Effector CD4-positive, alpha-beta T cell (primary cell): ENCODE measurements around the gene PRPH.
A peak's percentile ranks its signal among the peaks of the same experiment; 100 is the strongest.
"Not testable (repeated sequence)": the region's sequence is repeated elsewhere in the genome, so short reads cannot be mapped to it uniquely, and the experiment has no call there.

Experiments
- DNase-seq: peaks from one replicate; pipeline ENCODE4 v3.0.0-alpha.2; 2020

PRPH gene

GRCh38 chr12:49276304-49277290 is 18.4 kb upstream of the PRPH start:
- no peak for DNase-seq

GRCh38 chr12:49277466-49277865 is 17.5 kb upstream of the PRPH start:
- DNase-seq, result no peak

DNA sequence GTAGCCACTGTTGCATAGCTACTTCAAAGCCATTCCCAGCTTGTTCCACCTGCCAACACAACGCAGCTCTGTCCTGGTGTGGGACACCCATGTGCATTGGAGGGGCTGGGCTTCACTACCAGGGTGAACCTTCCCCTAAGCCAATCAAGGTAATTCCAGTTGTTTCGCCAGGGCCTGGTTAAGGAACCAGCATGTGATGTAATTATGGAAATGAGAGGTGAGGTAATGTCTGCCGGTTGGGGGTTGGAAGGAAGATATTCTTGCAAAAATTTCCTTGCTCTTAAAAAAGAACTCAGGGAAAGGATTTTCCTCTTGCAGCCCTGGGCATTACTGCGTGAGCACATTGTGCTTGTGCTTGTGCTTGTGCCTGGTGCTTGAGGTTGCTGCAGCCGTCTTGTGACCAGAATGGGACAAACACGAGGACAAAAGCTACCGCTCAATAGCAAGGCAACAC is 15.2 kb upstream of the PRPH start:
- DNase-seq, result no peak

DNA sequence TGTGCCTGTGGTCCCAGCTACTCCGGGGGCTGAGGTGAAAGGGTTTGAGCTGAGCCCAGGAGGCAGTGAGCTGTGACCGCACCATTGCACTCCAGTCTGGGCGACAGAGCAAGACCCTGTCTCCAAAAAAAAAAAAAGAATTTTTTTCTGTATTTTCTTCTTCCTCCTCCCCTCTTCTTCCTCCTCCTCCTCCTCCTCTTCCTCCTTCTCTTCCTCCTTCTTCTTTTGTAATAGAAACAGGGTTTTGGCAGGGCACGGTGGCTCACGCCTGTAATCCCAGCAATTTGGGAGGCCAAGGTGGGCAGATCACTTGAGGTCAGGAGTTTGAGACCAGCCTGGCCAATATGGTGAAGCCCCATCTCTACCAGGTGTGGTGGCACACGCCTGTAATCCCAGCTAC is 14.4 kb upstream of the PRPH start:
- DNase-seq, result not testable (repeated sequence)

- DNase-seq, result no peak
These were observed 12.6 kb upstream of the PRPH start for GRCh38 chr12:49282302-49282701.

- not testable (repeated sequence) for DNase-seq
These were observed 12.1 kb upstream of the PRPH start for GRCh38 chr12:49282740-49283375.

DNA sequence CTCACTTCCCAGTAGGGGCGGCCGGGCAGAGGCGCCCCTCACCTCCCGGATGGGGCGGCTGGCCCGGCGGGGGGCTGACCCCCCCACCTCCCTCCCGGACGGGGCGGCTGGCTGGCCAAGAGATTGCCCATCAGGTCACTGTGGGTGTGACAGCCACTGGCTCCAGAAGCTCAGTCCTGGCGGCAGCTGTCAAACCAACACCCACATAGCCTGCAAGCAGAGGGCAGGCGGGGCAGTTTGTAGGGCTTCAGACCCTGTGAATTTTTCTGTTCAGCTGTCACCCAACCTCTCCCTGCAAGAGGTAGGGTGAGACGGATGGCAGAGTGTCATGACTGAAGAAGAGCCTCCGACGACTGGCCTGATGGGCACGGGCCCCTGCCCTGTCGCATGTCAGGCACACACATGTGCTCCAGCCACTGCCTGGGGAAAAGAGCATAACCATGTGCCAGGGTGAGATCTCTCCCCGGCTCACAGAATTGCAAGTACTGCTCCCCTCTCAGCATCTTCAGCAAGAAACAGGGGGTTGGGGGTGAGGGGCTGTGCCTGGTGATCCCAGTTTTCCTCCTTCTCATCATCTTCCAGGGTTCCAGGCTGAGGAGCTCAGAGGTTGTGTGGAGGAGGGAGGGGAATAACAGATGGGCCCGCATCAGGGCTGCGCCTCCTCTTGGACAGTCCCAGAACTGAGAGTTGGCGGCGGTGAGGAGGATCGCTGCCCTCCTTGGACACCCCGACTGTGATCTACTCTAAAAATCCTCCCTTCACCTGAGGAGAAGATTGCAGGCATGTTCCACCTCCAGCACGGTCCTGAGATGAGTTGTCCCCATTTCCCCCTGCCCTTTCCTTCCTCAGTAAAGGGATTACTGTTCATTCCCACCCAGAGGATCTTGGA is 11.2 kb upstream of the PRPH start:
- no peak for DNase-seq

DNA sequence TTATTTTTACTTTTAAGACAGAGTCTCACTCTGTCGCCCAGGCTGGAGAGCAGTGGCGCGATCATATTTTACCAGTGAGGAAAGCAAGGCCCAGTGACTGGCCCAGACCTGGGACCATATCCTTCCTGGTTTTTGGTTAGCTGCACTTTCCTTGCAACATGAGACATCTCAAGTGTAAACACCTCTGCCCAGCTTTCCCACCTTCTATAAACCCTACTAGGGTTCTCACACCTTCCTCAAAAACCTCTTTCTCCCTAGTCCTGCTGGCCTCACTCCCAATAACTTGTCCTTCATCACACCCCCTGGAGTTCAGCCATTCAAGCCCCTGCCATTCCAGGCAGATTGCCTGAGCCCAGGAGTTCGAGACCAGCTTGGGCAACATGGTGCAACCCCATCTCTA is 10.3 kb upstream of the PRPH start:
- DNase-seq, result no peak

DNA sequence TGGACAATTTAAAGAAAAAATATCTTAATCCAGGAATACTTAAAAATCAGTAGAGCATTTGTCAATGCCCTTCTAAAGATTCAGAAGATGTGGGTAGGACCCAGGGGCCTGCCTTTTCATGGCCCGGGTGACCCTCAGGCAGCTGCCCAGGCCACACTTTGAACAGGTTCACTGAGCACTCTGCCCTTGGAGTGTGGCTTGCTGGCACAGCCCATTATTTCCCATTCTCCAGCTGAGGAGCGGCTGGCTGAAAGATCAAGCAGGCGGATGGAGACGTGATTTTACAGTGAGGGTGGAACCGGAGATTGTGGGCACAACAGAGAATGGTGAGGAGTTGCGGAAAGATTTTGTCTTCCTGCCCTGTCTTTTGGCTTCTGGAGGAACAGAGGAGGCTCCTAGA is 7.1 kb upstream of the PRPH start:
- no peak for DNase-seq

DNA sequence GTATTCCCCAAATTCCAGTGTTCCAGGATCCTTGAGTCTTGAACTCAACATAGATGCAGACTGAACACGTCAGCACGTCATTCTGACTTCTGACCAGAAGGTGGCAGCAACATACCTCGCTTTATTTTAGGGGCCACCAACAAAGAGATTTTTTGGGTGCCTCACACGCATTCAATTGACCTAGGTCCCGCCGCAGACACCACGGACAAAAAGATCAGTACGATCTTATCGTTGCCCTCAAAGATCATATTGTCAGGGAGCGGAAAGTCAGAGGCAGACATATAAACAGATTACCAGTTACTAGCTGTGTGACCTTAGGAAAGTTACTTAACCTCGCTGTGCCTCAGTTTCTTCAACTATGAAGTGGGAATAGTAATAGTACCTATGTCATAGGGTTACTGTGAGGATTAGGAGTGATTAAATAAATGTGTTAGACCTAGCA is 6.5 kb upstream of the PRPH start:
- DNase-seq, result peak; percentile 65

DNA sequence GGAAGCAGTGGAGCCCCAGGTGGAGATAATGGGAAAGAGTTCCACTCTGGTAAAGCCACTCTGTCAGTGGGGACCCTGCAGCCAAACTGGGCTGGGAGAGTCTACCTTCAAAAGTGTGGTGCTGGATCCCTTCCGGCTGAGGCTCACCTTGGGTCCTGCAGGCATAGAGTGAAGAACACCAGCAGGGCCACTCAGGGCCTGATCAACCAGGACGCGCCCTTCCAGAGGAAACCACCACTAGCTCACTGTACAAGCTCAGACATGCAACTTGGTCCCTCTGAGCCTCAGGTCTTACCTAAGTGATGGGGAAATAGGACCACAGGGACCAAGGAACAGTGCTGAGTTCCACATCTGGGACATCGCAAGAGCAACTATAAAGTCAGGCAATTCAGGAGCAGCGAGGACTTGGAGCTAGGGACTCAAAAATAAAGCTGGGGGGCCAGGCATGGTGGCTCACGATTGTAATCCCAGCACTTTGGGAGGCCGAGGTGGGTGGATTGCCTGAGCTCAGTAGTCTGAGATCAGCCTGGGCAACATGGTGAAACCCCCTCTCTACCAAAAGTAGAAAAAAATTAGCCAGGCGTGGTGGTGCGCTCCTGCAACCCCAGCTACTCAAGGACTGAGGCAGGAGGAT is 5.9 kb upstream of the PRPH start:
- DNase-seq, result no peak

- no peak for DNase-seq
These were observed 2.3 kb upstream of the PRPH start for GRCh38 chr12:49292729-49293055.

- DNase-seq, result no peak
These were observed 1.6 kb upstream of the PRPH start for GRCh38 chr12:49293056-49293956.

- DNase-seq, result no peak
These were observed 702 bp upstream of the PRPH start for GRCh38 chr12:49294086-49294803.

GRCh38 chr12:49294804-49295081 is 204 bp upstream of the PRPH start:
- no peak for DNase-seq

- peak; percentile 42 for DNase-seq
These were observed 1.3 kb downstream of the PRPH start for GRCh38 chr12:49296034-49296835.

GRCh38 chr12:49296836-49297694 is 2.1 kb downstream of the PRPH start:
- DNase-seq, result no peak

- no peak for DNase-seq
These were observed 2.7 kb downstream of the PRPH start for GRCh38 chr12:49297695-49298060.

DNA sequence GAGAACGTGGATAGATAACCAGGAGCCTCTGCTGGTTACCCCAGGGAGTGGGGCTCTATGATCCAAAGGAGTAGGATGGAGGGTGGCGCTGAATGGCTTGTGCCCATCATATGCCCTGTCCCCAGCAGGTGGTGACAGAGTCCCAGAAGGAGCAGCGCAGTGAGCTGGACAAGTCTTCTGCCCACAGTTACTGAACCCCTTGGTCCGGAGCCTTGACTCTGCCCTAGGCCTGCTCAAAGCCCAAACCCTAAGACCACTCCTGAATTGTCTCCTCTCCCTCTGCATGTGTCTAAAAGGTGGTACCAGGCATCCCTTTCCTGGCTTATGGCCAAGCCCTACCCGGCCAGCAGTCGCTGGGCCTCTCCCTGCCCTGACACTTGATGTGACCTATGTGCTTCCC is 3.2 kb downstream of the PRPH start:
- no peak for DNase-seq
